AG09319 (cell line): ENCODE results near the gene PTPN7.
A peak's percentile ranks its signal among the peaks of the same experiment; 100 is the strongest.

Experiments used
- DNase-seq: peaks from one replicate; pipeline ENCODE4 v3.0.0-alpha.2; 2010; ENCODE audit warnings: low read depth; ENCODE audit errors: extremely low read depth
- TF ChIP-seq, protein P1 (sequence below): IDR thresholded peaks from 2 replicates; pipeline ENCODE4 v1.5.1; 2011; ENCODE audit warnings: low read depth, mild to moderate bottlenecking, inconsistent platforms, low read length, moderate library complexity

Gene PTPN7

GRCh38 chr1:202189001-202189790 lies 28.8 kb upstream of the PTPN7 start:
- DNase-seq: peak; percentile 11
- TF ChIP-seq, protein P1, sequence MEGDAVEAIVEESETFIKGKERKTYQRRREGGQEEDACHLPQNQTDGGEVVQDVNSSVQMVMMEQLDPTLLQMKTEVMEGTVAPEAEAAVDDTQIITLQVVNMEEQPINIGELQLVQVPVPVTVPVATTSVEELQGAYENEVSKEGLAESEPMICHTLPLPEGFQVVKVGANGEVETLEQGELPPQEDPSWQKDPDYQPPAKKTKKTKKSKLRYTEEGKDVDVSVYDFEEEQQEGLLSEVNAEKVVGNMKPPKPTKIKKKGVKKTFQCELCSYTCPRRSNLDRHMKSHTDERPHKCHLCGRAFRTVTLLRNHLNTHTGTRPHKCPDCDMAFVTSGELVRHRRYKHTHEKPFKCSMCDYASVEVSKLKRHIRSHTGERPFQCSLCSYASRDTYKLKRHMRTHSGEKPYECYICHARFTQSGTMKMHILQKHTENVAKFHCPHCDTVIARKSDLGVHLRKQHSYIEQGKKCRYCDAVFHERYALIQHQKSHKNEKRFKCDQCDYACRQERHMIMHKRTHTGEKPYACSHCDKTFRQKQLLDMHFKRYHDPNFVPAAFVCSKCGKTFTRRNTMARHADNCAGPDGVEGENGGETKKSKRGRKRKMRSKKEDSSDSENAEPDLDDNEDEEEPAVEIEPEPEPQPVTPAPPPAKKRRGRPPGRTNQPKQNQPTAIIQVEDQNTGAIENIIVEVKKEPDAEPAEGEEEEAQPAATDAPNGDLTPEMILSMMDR: peak; percentile 69

DNA sequence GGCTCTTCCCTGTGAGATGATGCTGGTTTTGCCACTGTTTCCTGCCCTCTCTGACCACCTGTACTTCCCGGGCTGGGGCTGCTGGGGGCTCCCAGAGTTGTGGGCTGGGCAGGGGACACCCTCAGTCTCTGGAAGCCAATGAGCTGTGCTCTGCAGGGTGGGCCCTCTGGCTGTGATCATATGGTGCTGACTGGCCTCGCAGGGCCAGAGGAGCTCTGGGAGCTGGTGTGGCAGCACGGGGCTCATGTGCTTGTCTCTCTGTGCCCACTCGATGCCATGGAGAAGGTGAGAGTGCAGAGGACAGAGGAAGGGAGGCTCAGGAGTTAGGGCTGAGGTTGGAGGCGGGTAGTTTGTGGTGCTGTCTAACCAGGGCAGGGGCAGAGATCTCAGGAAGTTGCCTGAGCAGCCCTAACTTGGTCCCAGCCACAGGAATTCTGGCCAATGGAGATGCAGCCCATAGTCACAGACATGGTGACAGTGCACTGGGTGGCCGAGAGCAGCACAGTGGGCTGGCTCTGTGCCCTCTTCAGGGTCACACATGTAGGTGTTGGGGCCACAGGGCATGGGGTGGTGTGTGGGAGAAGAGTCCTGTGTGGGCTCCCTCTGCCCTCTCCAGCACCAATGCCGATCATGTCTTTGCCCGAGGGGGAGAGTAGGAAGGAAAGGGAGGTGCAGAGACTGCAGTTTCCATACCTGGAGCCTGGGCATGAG lies 27.4 kb upstream of the PTPN7 start:
- TF ChIP-seq, protein P1: no peak
- DNase-seq: no peak

DNA sequence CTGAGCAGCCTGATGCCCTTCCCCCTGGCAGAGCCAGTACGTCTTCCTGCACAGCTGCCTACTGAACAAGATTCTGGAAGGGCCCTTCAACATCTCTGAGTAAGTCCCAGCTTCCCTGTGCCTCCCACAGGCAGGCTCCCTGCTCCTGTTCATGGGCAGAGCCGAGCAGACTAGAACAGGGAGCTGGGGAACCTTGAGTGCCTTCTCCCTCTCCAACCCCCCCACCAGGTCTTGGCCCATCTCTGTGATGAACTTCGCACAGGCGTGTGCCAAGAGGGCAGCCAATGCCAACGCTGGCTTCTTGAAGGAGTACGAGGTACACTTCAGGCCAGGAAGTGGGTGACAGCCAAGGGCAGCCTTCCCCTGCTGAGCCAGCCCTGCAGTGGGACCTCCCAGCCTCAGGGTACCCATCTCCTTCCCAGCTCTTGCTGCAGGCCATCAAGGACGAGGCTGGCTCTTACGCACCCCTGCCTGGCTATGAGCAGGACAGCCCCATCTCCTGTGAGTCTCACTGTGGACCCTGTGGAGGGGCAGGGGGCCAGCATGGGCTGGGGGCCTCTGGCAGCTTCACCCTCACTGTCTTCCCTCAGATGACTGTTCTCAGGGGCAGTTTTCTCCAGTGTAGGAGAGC lies 26.8 kb upstream of the PTPN7 start:
- TF ChIP-seq, protein P1: no peak
- no peak for DNase-seq

GRCh38 chr1:202186327-202186726 lies 25.9 kb upstream of the PTPN7 start:
- DNase-seq: no peak

GRCh38 chr1:202184750-202185460 lies 24.5 kb upstream of the PTPN7 start:
- DNase-seq: peak; percentile 44
- TF ChIP-seq, protein P1: peak; percentile 86

More at GRCh38 chr1:202186327-202186726, 25.9 kb upstream of the PTPN7 start:
- TF ChIP-seq, protein P1: no peak

DNA sequence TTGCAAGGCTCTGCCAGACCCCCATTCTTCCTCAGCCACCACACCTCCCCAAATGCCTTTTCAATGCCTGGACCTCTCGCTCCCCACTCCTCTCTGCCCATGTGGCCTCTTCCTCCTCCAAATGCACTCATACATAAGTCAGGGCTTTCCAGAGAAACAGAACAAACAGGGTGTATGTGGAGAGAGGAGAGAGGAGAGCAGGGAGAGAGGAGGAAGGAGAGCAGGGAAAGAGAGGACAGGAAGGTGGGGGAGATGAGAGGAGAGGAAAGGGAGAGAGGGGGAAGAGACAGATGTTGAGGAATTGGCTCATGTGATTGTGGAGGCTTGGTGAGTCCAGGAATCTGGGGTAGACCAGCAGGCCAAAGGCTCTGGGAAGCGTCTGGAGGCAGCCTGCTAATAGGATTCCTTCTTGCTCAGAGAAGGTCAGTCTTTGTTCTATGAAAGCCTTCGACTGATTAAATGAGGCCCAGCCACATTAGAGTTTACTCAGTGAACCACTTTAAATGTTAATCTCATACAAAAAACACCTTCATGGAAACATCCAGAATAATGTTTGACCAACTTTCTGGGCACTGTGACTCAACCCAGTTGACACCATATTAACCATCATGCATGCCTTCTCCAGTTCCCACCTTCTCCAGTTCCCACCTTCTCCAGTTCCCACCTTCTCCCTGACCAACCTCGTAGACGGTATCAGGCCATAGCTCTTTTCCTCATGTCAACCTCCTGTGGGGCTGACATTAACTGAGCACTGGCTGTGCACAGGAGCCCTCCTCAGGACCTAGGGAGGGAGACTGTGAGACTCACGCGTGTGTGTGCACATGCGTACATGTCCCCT lies 21.9 kb upstream of the PTPN7 start:
- TF ChIP-seq, protein P1: no peak
- DNase-seq: no peak
